NK-92 (cell line): ENCODE data around the gene FAM107B.
"Not testable (repeated sequence)": the region's sequence is repeated elsewhere in the genome, so short reads cannot be mapped to it uniquely, and the experiment has no call there.

Experiments used
- DNase-seq: peaks from one replicate; lab custom pipeline; 2025; ENCODE audit not compliant: unreplicated experiment; lab: John Stamatoyannopoulos, UW

The FAM107B gene

GRCh38 chr10:14639637-14640036 is 135.1 kb downstream of the FAM107B start:
- no peak for DNase-seq

- no peak for DNase-seq
Measured at GRCh38 chr10:14635043-14635710, 139.5 kb downstream of the FAM107B start.

- not testable (repeated sequence) for DNase-seq
Measured at GRCh38 chr10:14634572-14634971, 140.1 kb downstream of the FAM107B start.

- DNase-seq, result no peak
Measured at GRCh38 chr10:14625765-14626525, 148.8 kb downstream of the FAM107B start.

GRCh38 chr10:14625192-14625631 is 149.5 kb downstream of the FAM107B start:
- no peak for DNase-seq

GRCh38 chr10:14624600-14624999 is 150.1 kb downstream of the FAM107B start:
- no peak for DNase-seq

- DNase-seq, result no peak
Measured at GRCh38 chr10:14623931-14624330, 150.8 kb downstream of the FAM107B start.

GRCh38 chr10:14621037-14621436 is 153.7 kb downstream of the FAM107B start:
- no peak for DNase-seq

- DNase-seq, result no peak
Measured at GRCh38 chr10:14618674-14619073, 156.0 kb downstream of the FAM107B start.

GRCh38 chr10:14617852-14618251 is 156.8 kb downstream of the FAM107B start:
- no peak for DNase-seq

- no peak for DNase-seq
Measured at GRCh38 chr10:14616955-14617730, 157.6 kb downstream of the FAM107B start.

GRCh38 chr10:14616465-14616864 is 158.2 kb downstream of the FAM107B start:
- no peak for DNase-seq

GRCh38 chr10:14613588-14613920 is 161.1 kb downstream of the FAM107B start:
- DNase-seq, result no peak

- no peak for DNase-seq
Measured at GRCh38 chr10:14612873-14613587, 161.7 kb downstream of the FAM107B start.

GRCh38 chr10:14611968-14612693 is 162.6 kb downstream of the FAM107B start:
- no peak for DNase-seq

GRCh38 chr10:14609178-14609577 is 165.5 kb downstream of the FAM107B start:
- no peak for DNase-seq

- DNase-seq, result no peak
Measured at GRCh38 chr10:14608381-14609001, 166.2 kb downstream of the FAM107B start.

GRCh38 chr10:14606633-14607032 is 168.1 kb downstream of the FAM107B start:
- no peak for DNase-seq

GRCh38 chr10:14605231-14605925 is 169.3 kb downstream of the FAM107B start:
- DNase-seq, result no peak
